Measurements from ENCODE around the gene TNFRSF17. TPM values are rescaled to one million over a fixed set of nuclear protein-coding genes. Genes with fewer than 3 reads are reported as not detected.
"Not testable (repeated sequence)": the region's sequence is repeated elsewhere in the genome, so short reads cannot be mapped to it uniquely, and the experiment has no call there.

TNFRSF17 gene
- total RNA-seq, 1 experiment from 2014 or later: not detected

GRCh38 chr16:11970292-11970691 is 5.3 kb downstream of the TNFRSF17 start:
- DNase-seq (ENCODE audit: low read depth): not testable (repeated sequence)

GRCh38 chr16:11972128-11972527 is 7.1 kb downstream of the TNFRSF17 start:
- DNase-seq (ENCODE audit: low read depth): no peak

DNA sequence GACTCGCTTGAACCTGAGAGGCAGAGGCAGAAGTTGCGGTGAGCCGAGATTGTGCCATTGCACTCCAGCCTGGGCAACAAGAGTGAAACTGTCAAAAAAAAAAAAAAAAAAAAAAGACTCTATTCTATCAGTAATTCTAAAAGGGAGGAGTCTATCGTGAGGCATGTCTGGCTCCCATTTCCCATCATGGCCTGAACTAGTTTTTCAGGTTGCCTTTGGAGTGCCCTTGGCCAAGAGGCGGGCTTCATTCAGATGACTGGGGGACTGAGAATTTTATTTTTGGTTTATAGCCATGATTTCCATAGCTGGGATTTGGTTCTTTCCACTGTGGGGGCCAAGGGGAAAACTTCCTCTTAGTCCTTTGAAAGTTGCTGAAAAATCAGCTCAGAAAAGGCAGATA is 8.1 kb downstream of the TNFRSF17 start:
- DNase-seq (ENCODE audit: low read depth): no peak

DNA sequence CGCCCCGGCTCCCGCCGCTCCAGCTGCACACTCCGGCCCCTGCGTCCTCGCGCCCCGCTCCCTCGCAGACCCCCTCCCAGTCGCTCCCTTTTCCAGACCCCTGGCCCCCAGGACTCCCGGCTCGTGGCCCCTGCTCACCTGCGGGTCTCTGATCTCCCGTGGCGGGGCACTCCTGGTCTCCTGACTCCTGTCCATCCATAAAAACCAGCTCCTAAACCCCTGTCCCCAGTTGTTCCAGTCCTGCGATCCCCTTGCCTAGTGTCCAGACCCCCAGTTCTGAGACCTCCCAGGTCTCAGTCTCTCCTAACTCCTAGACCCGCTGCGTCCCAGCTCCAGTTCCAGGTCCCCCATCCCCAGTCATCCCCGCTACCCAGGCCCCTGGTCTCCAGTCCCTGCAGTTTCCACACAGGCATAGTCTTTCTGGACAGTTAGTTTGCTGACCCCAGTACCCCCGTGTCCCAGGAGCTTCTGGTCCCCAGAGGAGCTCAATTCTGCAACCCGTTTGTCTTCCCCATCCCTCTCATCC is 11.9 kb downstream of the TNFRSF17 start:
- DNase-seq (ENCODE audit: low read depth): peak; percentile 8

DNA sequence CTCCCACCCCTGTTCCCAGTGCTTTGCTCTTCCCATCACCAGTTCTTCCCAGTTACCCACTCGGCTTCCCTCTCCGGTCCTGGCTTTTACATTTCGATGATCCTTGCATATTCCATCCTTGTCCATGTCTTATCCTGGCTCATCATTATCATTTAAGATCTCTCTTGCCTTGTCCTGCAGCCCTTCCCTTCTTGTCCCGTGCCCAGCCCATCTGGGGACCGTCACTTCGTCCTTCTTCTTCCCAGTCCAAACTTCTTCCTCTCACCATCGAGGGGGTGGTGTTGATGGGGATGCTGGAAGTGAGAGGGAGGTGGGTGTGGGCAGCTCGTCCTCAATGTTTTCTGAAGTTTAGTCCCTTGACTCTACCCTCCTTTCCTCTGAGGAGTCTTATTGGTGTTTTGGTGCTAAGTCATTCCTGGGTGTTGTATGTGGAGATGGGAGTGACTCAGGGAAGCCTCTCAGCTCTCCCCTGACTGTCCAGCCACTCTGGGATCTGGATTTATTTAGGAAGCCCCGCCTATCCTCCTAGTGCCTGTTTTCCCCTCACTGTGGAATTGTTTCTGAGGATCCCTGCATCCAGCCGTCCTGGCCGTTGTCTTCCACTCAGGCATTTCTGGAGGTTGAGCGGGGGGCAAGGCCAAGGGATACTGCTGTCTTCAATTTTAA is 12.5 kb downstream of the TNFRSF17 start:
- peak; percentile 63 for DNase-seq (ENCODE audit: low read depth)

GRCh38 chr16:11978080-11978479 is 13.1 kb downstream of the TNFRSF17 start:
- no peak for DNase-seq (ENCODE audit: low read depth)

GRCh38 chr16:11979013-11979672 is 14.1 kb downstream of the TNFRSF17 start:
- no peak for DNase-seq (ENCODE audit: low read depth)

DNA sequence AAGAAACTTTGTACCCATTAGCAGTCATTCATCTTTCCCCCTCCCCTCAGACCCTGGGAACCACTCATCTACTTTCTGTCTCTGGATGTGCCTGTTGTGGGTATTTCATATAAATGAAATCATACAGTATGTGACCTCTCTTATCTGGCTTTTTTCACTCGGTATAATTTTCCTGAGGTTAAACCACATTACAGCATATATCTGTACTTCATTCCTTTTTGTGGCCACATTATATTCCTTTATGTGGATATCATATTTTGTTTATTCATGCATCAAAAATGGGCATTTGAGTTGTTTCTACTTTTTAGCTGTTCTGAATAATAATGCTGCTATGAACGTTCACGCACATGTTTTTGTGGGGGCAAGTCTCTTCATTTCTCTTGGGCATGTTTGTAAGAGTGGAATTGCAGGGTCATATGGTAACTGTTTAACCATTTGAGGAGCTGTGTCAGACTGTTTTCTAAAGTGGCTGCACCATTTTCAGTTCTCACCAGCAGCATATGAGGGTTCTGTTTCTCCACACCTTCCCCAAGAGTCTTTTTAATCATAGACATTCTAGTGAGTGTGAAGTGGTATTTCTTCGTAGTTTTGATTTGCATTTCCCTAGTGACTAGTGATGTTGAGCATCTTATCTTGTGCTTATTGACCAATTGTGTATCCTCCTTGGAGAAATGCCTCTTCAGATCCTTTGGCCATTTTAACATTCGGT is 15.3 kb downstream of the TNFRSF17 start:
- no peak for DNase-seq (ENCODE audit: low read depth)

DNA sequence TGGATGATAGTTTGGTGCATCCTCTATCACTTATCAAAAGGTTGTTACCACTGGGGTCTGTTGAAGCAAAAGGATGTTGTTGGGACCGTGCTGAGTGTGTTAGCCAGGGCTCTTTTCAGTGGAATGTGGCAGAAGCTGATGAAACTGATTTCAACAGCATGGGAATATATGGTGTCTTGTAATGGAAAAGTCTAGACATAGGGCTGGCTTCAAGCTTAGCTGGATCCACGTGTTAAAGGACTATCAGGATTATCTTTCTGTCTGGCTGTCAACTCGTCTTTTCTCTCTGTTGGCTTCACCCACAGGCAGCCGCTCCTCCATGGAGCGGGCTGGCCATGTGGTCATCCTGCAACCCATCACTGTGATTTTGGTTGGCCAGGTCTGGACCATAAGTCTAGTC is 20.2 kb downstream of the TNFRSF17 start:
- DNase-seq (ENCODE audit: low read depth): no peak

- no peak for DNase-seq (ENCODE audit: low read depth)
Observed at GRCh38 chr16:11986521-11987057, 21.6 kb downstream of the TNFRSF17 start.

- DNase-seq (ENCODE audit: low read depth): no peak
Observed at GRCh38 chr16:11988258-11988978, 23.4 kb downstream of the TNFRSF17 start.

GRCh38 chr16:11990702-11991390 is 25.8 kb downstream of the TNFRSF17 start:
- no peak for DNase-seq (ENCODE audit: low read depth)

GRCh38 chr16:11992008-11992584 is 27.1 kb downstream of the TNFRSF17 start:
- DNase-seq (ENCODE audit: low read depth): no peak

- DNase-seq (ENCODE audit: low read depth): no peak
Observed at GRCh38 chr16:11992586-11993524, 27.8 kb downstream of the TNFRSF17 start.

DNA sequence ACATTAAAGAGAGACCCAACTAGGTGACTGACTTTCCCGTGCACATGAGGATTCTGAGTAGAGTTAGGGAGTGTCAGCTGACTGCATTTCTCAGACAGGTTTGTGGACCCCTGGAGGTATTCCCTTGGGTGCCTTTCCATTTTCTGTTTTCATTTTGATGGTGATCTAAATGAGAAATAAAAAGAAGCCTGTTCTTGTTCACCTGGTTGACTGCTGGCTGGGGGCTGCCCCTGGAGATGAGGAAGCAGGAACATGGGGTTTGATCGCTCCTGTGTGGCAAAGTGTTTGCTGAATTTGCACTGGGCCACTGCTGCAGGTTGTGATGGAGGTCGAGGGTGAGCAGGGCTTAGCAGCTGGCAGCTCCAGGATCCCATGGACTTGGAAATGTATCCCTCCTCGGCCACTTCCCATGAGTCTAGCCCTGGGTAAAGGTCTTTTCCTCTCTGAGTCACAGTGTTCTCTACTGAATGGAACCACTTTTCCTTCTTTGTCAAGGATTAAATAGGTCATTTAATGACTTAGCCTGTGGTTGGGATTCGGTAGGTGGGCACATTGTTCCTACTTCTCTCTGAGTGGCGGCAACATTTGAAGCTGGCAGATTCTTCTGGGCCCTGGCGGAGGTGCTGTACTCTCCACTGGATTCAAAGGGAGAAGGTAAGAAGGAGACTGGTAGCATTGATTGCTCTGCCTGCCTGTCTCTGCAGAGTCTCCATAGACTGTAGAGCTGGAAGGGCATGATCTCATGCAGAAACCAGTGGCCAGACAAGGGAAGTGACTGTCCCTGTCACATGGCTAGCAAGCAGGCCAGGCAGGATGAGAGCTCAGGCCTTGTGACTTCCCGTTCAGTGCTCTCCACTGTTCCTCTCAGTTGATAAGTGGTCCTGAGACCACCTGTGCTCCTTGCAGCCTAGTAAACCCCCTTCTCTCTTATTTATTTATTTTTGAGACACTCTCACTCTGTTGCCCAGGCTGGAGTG is 29.4 kb downstream of the TNFRSF17 start:
- peak; percentile 34 for DNase-seq (ENCODE audit: low read depth)

GRCh38 chr16:11996433-11997330 is 31.7 kb downstream of the TNFRSF17 start:
- DNase-seq (ENCODE audit: low read depth): no peak

DNA sequence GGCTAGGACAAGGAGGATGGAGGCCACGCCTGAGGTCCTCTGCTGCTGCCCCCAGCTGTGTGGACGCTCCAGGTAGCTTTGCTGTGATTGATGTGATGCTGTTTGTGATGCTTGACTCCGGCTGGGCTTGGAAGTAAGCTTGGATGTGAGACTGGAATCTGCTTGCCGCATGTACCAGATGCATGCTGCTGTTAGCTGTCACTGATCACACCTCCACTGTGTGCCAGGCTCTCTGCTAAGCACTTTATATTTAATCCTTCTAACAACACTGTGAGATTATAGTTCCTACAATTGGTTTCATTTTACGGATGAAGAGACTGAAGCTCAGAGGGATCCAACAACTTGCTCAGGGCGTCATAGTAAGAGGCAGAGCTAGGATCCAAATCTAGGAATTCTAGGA is 35.0 kb downstream of the TNFRSF17 start:
- no peak for DNase-seq (ENCODE audit: low read depth)
